Stomach (tissue), 4 donors: Measurements from ENCODE around the gene URAD.

Source experiments
- POLR2A ChIP-seq, 4 donors: fragments of 450-650 bp; IDR thresholded peaks; one replicate each; pipeline ENCODE4 v1.6.1; 2016; ENCODE audit warnings: antibody characterized with exemption in 4 of 4, control low read depth in 2 of 4, mild to moderate bottlenecking in 1 of 4, moderate library complexity in 1 of 4
- TF ChIP-seq, protein P1 (sequence below), 7 experiments: fragments of 450-650 bp in 4 of 7; fragments of 200-600 bp in 3 of 7; sonication (generic) in 3 of 7; IDR thresholded peaks; one replicate each; pipeline ENCODE4 v1.5.1; 2016 to 2019; ENCODE audit warnings: antibody characterized with exemption in 7 of 7, control low read depth in 2 of 7, mild to moderate bottlenecking in 1 of 7

DNA sequence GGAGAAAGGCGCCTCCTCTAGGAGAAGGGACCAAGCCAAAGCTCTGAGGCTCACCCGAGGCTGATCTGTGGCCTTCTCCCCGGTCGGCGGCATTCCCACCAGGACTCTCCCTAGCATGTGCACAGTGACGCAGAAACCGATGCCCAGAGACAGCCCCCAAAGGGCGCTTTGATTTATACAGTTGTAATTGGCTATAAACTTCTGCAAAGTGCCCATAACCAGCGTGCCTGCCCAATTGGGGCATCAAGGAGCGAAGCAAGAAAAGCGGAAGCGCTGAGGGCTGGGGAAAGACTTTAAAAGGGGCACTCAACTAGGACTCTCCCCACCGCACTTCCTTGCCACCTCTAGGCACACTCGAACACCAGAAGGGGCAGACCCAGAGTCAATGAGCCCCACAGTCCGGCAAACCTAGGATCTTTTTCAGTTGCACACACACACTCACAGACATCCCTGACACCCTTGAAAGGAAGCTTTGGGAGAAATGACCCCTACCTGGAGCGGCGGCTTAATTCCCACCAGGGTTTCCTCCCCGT lies 21.2 kb downstream of the URAD start:
- no peak for TF ChIP-seq POLR2A (IDR thresholded peaks at IDR 0.05)
- TF ChIP-seq, protein P1, sequence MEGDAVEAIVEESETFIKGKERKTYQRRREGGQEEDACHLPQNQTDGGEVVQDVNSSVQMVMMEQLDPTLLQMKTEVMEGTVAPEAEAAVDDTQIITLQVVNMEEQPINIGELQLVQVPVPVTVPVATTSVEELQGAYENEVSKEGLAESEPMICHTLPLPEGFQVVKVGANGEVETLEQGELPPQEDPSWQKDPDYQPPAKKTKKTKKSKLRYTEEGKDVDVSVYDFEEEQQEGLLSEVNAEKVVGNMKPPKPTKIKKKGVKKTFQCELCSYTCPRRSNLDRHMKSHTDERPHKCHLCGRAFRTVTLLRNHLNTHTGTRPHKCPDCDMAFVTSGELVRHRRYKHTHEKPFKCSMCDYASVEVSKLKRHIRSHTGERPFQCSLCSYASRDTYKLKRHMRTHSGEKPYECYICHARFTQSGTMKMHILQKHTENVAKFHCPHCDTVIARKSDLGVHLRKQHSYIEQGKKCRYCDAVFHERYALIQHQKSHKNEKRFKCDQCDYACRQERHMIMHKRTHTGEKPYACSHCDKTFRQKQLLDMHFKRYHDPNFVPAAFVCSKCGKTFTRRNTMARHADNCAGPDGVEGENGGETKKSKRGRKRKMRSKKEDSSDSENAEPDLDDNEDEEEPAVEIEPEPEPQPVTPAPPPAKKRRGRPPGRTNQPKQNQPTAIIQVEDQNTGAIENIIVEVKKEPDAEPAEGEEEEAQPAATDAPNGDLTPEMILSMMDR (IDR thresholded peaks at IDR 0.05) = no peak
